ENCODE measurements around the gene C11orf97.

GRCh38 chr11:94563176-94563847 lies 51.1 kb downstream of the C11orf97 start:
- TF ChIP-seq CTCF (IDR thresholded peaks at IDR 0.05) (no peak), ZFX (IDR thresholded peaks at IDR 0.05; ENCODE audit: borderline replicate concordance) (no peak)

Data from 22Rv1 (cell line).